Measurements from ENCODE around the gene CENPK. TPM values are rescaled to one million over a fixed set of nuclear protein-coding genes. Genes with fewer than 3 reads are reported as not detected.

Gene CENPK
- total RNA-seq, 1 experiment from 2014 or later: 46.0 TPM

GRCh38 chr5:65480306-65480865, 82.6 kb downstream of the CENPK start:
- Histone ChIP-seq H2BK15ac (ENCODE audit: low read depth, low read length) (no peak overlapping the region), H2BK12ac (ENCODE audit: insufficient read length, low read depth, low read length) (no peak overlapping the region), H3K4me1 (ENCODE audit: insufficient read depth, low read length) (no peaks in the 10 kb centered on the region; the same call in 1 of the 2 replicates), H2BK120ac (ENCODE audit: low read depth, low read length, poor library complexity, severe bottlenecking) (no peak overlapping the region), H3K23ac (ENCODE audit: insufficient read length, low read depth, low read length) (no peak overlapping the region), H3K9me3 (ENCODE audit: control insufficient read depth, low read depth, low read length) (no peaks in the 10 kb centered on the region), H3K18ac (ENCODE audit: insufficient read length, low read depth, low read length) (no peak overlapping the region), H3K23me2 (ENCODE audit: insufficient read length, low read depth, low read length, poor library complexity, severe bottlenecking) (peaks cover 18% of the 10 kb centered on the region), H2BK5ac (ENCODE audit: insufficient read length, low read length) (no peak overlapping the region), H3K79me1 (ENCODE audit: insufficient read depth, low read depth, low read length, poor library complexity, severe bottlenecking) (no peaks in the 10 kb centered on the region), H3K4ac (ENCODE audit: low read depth, low read length) (no peak overlapping the region), H3K27ac (ENCODE audit: insufficient read length, low read depth, low read length) (no peak overlapping the region), H3K4me2 (ENCODE audit: insufficient read depth, insufficient read length, low read length) (peak overlapping the region; percentile 85), H4K91ac (ENCODE audit: insufficient read length, low read depth, low read length) (no peak overlapping the region), H3K14ac (ENCODE audit: insufficient read depth, low read length) (no peak overlapping the region), H3T11ph (ENCODE audit: low read length) (no peak overlapping the region), H4K20me1 (ENCODE audit: control insufficient read depth, insufficient read depth, insufficient read length) (no peaks in the 10 kb centered on the region), H3K56ac (ENCODE audit: insufficient read length, low read depth, low read length) (no peak overlapping the region), H2BK20ac (ENCODE audit: low read depth, low read length, poor library complexity, severe bottlenecking) (no peak overlapping the region), H2AK5ac (ENCODE audit: insufficient read length, low read length) (no peak overlapping the region), H3K79me2 (ENCODE audit: insufficient read depth, low read length) (no peaks in the 10 kb centered on the region), H3K27me3 (ENCODE audit: insufficient read depth, low read length) (no peaks in the 10 kb centered on the region; the same call in 1 of the 2 replicates), H4K5ac (ENCODE audit: insufficient read length, low read depth, low read length) (no peak overlapping the region), H3K9ac (ENCODE audit: extremely low read depth, insufficient read length, low read length) (peak overlapping the region; percentile 43), H2AFZ (ENCODE audit: low read length) (peak overlapping the region; percentile 75), H4K8ac (replicated peaks; ENCODE audit: insufficient read length, low read depth, low read length) (no peak overlapping the region)
- H3K4me3 Mint-ChIP-seq: no peak overlapping the region
- no CpG with 5 or more reads among the region's 15 CpGs for WGBS (ENCODE audit: extremely low coverage, insufficient read length, low lambda C conversion rate)
- H3K4me1 Mint-ChIP-seq: peaks cover 20% of the 10 kb centered on the region in 2 experiments
- no peak for TF ChIP-seq CTCF (conservative IDR thresholded peaks at IDR 0.05)
- no peaks in the 10 kb centered on the region; a peak in 1 of 5 replicates for H3K9me3 Mint-ChIP-seq
- no peak for DNase-seq
- H3K27ac Mint-ChIP-seq: no peak overlapping the region
- H3K27me3 Mint-ChIP-seq (ENCODE audit: low read depth): no peaks in the 10 kb centered on the region
- H3K36me3 Mint-ChIP-seq (ENCODE audit: insufficient read depth in 1 of 3, low read depth in 3 of 3): no peaks in the 10 kb centered on the region
